ENCODE data around the gene GJA10. TPM values are rescaled to one million over a fixed set of nuclear protein-coding genes. Genes with fewer than 3 reads are reported as not detected.
"Not testable (repeated sequence)": the region's sequence is repeated elsewhere in the genome, so short reads cannot be mapped to it uniquely, and the experiment has no call there.

GJA10 gene
- polyA plus RNA-seq, 1 of the 3 experiments (the other 2 are of a cell fraction) = not detected

GRCh38 chr6:89888871-89889270 lies 5.4 kb upstream of the GJA10 start:
- Histone ChIP-seq H3F3A (replicated peaks; ENCODE audit: insufficient read depth) (no peaks in the 10 kb centered on the region), H4K20me1 (ENCODE audit: insufficient read depth) (no peaks in the 10 kb centered on the region), H3K27me3 (ENCODE audit: insufficient read depth) (no peaks in the 10 kb centered on the region), H3K36me3 (replicated peaks in 1 of 2; ENCODE audit: control insufficient read depth in 1 of 2, insufficient read depth in 2 of 2, low read length in 1 of 2) (no peaks in the 10 kb centered on the region), H2AFZ (ENCODE audit: low read depth) (no peak overlapping the region), H3K27ac (ENCODE audit: low read depth in 2 of 2, low read length in 1 of 2) (no peak overlapping the region), H3K79me2 (ENCODE audit: insufficient read depth) (no peaks in the 10 kb centered on the region), H3K9me2 (no peaks in the 10 kb centered on the region), H3K9me3 (no peaks in the 10 kb centered on the region), H3K9ac (no peak overlapping the region), H3K4me3 (ENCODE audit: low read depth in 2 of 2, low read length in 1 of 2) (no peak overlapping the region), H3K4me1 (ENCODE audit: control insufficient read depth in 1 of 2, insufficient read depth in 2 of 2, low read depth in 1 of 2, low read length in 1 of 2) (no peaks in the 10 kb centered on the region), H3K4me2 (no peak overlapping the region)
- WGBS (ENCODE audit: low lambda C conversion rate) = 68% methylated on average over 3 of the region's 3 CpGs
- ChIA-PET CTCF (interaction anchor here (0.6 kb wide), 1 partner anchor 132 kb away, joined by 3 read pairs; no protein-coding TSS in a partner anchor), POLR2A (no interaction called here)
- TF ChIP-seq EP300 (IDR thresholded peaks at IDR 0.05; ENCODE audit: borderline replicate concordance in 1 of 2, low read depth in 1 of 2, low read length in 1 of 2) = no peak
- TF ChIP-seq, protein P1, sequence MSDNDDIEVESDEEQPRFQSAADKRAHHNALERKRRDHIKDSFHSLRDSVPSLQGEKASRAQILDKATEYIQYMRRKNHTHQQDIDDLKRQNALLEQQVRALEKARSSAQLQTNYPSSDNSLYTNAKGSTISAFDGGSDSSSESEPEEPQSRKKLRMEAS (IDR thresholded peaks at IDR 0.05; ENCODE audit: low read depth) = no peak
- DNase-seq = no peak

GRCh38 chr6:89890845-89891528 lies 3.3 kb upstream of the GJA10 start:
- WGBS (ENCODE audit: low lambda C conversion rate) = 60% methylated on average over 11 of the region's 11 CpGs
- H3K27me3 ChIP-seq (ENCODE audit: insufficient read depth); H3K9ac ChIP-seq; CTCF ChIA-PET; H2AFZ ChIP-seq (ENCODE audit: low read depth); POLR2A ChIA-PET; H3F3A ChIP-seq (replicated peaks; ENCODE audit: insufficient read depth); H3K9me3 ChIP-seq; H3K36me3 ChIP-seq (replicated peaks in 1 of 2; ENCODE audit: control insufficient read depth in 1 of 2, insufficient read depth in 2 of 2, low read length in 1 of 2); H3K27ac ChIP-seq (ENCODE audit: low read depth in 2 of 2, low read length in 1 of 2); DNase-seq; H3K4me1 ChIP-seq (ENCODE audit: control insufficient read depth in 1 of 2, insufficient read depth in 2 of 2, low read depth in 1 of 2, low read length in 1 of 2); H3K9me2 ChIP-seq; H3K4me2 ChIP-seq; H4K20me1 ChIP-seq (ENCODE audit: insufficient read depth); H3K4me3 ChIP-seq (ENCODE audit: low read depth in 2 of 2, low read length in 1 of 2); H3K79me2 ChIP-seq (ENCODE audit: insufficient read depth): not testable (repeated sequence)

DNA sequence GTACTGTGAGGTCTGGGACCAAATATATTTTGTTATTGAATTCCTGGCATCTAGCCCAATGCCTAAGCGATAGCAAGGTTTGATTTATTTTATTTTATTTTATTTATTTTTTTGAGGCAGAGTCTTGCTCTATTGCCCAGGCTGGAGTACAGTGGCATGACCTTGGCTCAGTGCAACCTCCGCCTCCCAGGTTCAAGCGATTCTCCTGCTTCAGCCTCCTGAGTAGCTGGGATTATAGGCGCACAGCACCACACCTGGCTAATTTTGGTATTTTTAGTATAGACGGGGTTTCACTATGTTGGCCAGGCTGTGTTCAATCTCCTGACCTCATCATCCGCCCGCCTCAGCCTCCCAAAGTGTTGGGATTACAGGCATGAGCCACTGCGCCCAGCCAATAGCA lies 1.7 kb upstream of the GJA10 start:
- H3K4me2 ChIP-seq; H3K27me3 ChIP-seq (ENCODE audit: insufficient read depth); POLR2A ChIA-PET; H3K36me3 ChIP-seq (replicated peaks in 1 of 2; ENCODE audit: control insufficient read depth in 1 of 2, insufficient read depth in 2 of 2, low read length in 1 of 2); H3F3A ChIP-seq (replicated peaks; ENCODE audit: insufficient read depth); H3K9me2 ChIP-seq; DNase-seq; H3K9ac ChIP-seq; H4K20me1 ChIP-seq (ENCODE audit: insufficient read depth); CTCF ChIA-PET; H3K4me1 ChIP-seq (ENCODE audit: control insufficient read depth in 1 of 2, insufficient read depth in 2 of 2, low read depth in 1 of 2, low read length in 1 of 2); H2AFZ ChIP-seq (ENCODE audit: low read depth); H3K9me3 ChIP-seq; H3K27ac ChIP-seq (ENCODE audit: low read depth in 2 of 2, low read length in 1 of 2); H3K79me2 ChIP-seq (ENCODE audit: insufficient read depth); H3K4me3 ChIP-seq (ENCODE audit: low read depth in 2 of 2, low read length in 1 of 2): not testable (repeated sequence)
- 0 out of 2 replicates have a peak, but pooled peaks have one; percentile 9 for TF ChIP-seq CTCF (IDR thresholded peaks at IDR 0.05)
- 73% methylated on average over 8 of the region's 8 CpGs for WGBS (ENCODE audit: low lambda C conversion rate)
